Stimulated activated naive B cell treated with anti-CD40 and anti-IgM and Interleukin-4, amounts not matched to agents 10 μg/mL and 1 μg/mL and 100 μg/mL, for 72 hours (primary cell): ENCODE results near the gene HARS2.
"Not testable (repeated sequence)": the region's sequence is repeated elsewhere in the genome, so short reads cannot be mapped to it uniquely, and the experiment has no call there.

Experiments used
- ATAC-seq, 2 donors: fragments of 150-1000 bp; cut with Tn5 transposase; replicated peaks; 2 replicates each; pipeline ENCODE4 v1.10.0; 2021; ENCODE audit warnings: moderate library complexity in 1 of 2
- DNase-seq: peaks from one replicate; pipeline ENCODE4 v3.0.0; 2021
- H3K27ac Mint-ChIP-seq: one replicate; pipeline ENCODE4 v1.8.0; 2022; ENCODE audit warnings: mild to moderate bottlenecking, mixed read lengths
- H3K27me3 Mint-ChIP-seq, 2 donors: one replicate each; pipeline ENCODE4 v1.8.0; 2022; ENCODE audit warnings: mixed read lengths in 2 of 2
- H3K36me3 Mint-ChIP-seq, 2 donors: one replicate each; pipeline ENCODE4 v1.8.0; 2022; ENCODE audit warnings: mixed read lengths in 2 of 2, mild to moderate bottlenecking in 1 of 2
- H3K4me1 Mint-ChIP-seq, 2 donors: one replicate each; pipeline ENCODE4 v1.8.0; 2022; ENCODE audit warnings: mixed read lengths in 2 of 2, mild to moderate bottlenecking in 1 of 2
- H3K4me3 Mint-ChIP-seq, 2 donors: one replicate each; pipeline ENCODE4 v1.8.0; 2022; ENCODE audit warnings: mild to moderate bottlenecking in 2 of 2, mixed read lengths in 2 of 2, moderate library complexity in 1 of 2
- H3K9me3 Mint-ChIP-seq, 2 donors: one replicate each; pipeline ENCODE4 v1.8.0; 2022; ENCODE audit warnings: mixed read lengths in 2 of 2, mild to moderate bottlenecking in 1 of 2

Gene HARS2

GRCh38 chr5:140716238-140716637 is 25.0 kb downstream of the HARS2 start:
- not testable (repeated sequence) for H3K27ac Mint-ChIP-seq, H3K4me3 Mint-ChIP-seq, ATAC-seq, H3K27me3 Mint-ChIP-seq, DNase-seq, H3K9me3 Mint-ChIP-seq, H3K36me3 Mint-ChIP-seq
- peaks cover 4 to 16% of the 10 kb centered on the region in 2 donors for H3K4me1 Mint-ChIP-seq

GRCh38 chr5:140718266-140718592 is 27.0 kb downstream of the HARS2 start:
- no peak for ATAC-seq
- H3K4me3 Mint-ChIP-seq = no peak overlapping the region
- no peak for DNase-seq
- H3K36me3 Mint-ChIP-seq = no peaks in the 10 kb centered on the region
- no peak overlapping the region for H3K27ac Mint-ChIP-seq
- peaks cover 0 to 8% of the 10 kb centered on the region in 2 donors for H3K4me1 Mint-ChIP-seq
- H3K9me3 Mint-ChIP-seq = no peaks in the 10 kb centered on the region
- H3K27me3 Mint-ChIP-seq = peaks cover 0 to 18% of the 10 kb centered on the region in 2 donors

GRCh38 chr5:140720738-140721137 is 29.5 kb downstream of the HARS2 start:
- H3K27ac Mint-ChIP-seq = not testable (repeated sequence)
- peaks cover 7 to 40% of the 10 kb centered on the region in 2 donors for H3K27me3 Mint-ChIP-seq

GRCh38 chr5:140721395-140721794 is 30.1 kb downstream of the HARS2 start:
- ATAC-seq = not testable (repeated sequence)
- H3K4me1 Mint-ChIP-seq = peaks cover 3 to 17% of the 10 kb centered on the region in 2 donors

More at GRCh38 chr5:140720738-140721137, 29.5 kb downstream of the HARS2 start:
- not testable (repeated sequence) for ATAC-seq, H3K36me3 Mint-ChIP-seq, H3K4me3 Mint-ChIP-seq, H3K9me3 Mint-ChIP-seq, DNase-seq
- peaks cover 1 to 12% of the 10 kb centered on the region in 2 donors for H3K4me1 Mint-ChIP-seq

GRCh38 chr5:140725799-140726471 is 34.7 kb downstream of the HARS2 start:
- DNase-seq (peak; percentile 59), ATAC-seq (peak; percentile 89 to 95)
- no peaks in the 10 kb centered on the region for H3K9me3 Mint-ChIP-seq
- H3K4me1 Mint-ChIP-seq = peaks cover 3 to 9% of the 10 kb centered on the region in 2 donors
- H3K27me3 Mint-ChIP-seq = peaks cover 27 to 66% of the 10 kb centered on the region in 2 donors
- H3K27ac Mint-ChIP-seq = peak overlapping the region; percentile 96
- H3K4me3 Mint-ChIP-seq = peak overlapping the region; percentile 58 to 60
- H3K36me3 Mint-ChIP-seq = peaks cover 0 to 3% of the 10 kb centered on the region in 2 donors

More at GRCh38 chr5:140721395-140721794, 30.1 kb downstream of the HARS2 start:
- not testable (repeated sequence) for H3K36me3 Mint-ChIP-seq, H3K4me3 Mint-ChIP-seq, H3K9me3 Mint-ChIP-seq, DNase-seq, H3K27ac Mint-ChIP-seq
- peaks cover 11 to 47% of the 10 kb centered on the region in 2 donors for H3K27me3 Mint-ChIP-seq

- peaks cover 35 to 54% of the 10 kb centered on the region in 2 donors for H3K27me3 Mint-ChIP-seq
- DNase-seq = no peak
- no peaks in the 10 kb centered on the region for H3K36me3 Mint-ChIP-seq
- no peak overlapping the region for H3K4me3 Mint-ChIP-seq
- H3K4me1 Mint-ChIP-seq = no peaks in the 10 kb centered on the region
- H3K9me3 Mint-ChIP-seq = peaks cover 0 to 4% of the 10 kb centered on the region in 2 donors
- no peak overlapping the region for H3K27ac Mint-ChIP-seq
- no peak for ATAC-seq
Measured at GRCh38 chr5:140733098-140733497, 41.8 kb downstream of the HARS2 start.

GRCh38 chr5:140734354-140734753 is 43.1 kb downstream of the HARS2 start:
- no peak overlapping the region for H3K4me3 Mint-ChIP-seq
- H3K4me1 Mint-ChIP-seq = no peaks in the 10 kb centered on the region
- H3K36me3 Mint-ChIP-seq = no peaks in the 10 kb centered on the region
- no peak overlapping the region for H3K27ac Mint-ChIP-seq
- peaks cover 0 to 4% of the 10 kb centered on the region in 2 donors for H3K9me3 Mint-ChIP-seq
- DNase-seq = no peak
- no peak for ATAC-seq
- H3K27me3 Mint-ChIP-seq = peaks cover 30 to 48% of the 10 kb centered on the region in 2 donors

- Mint-ChIP-seq H3K27me3 (peaks cover 35 to 55% of the 10 kb centered on the region in 2 donors), H3K27ac (no peak overlapping the region), H3K4me3 (no peak overlapping the region), H3K4me1 (no peaks in the 10 kb centered on the region), H3K36me3 (no peaks in the 10 kb centered on the region), H3K9me3 (peaks cover 4 to 6% of the 10 kb centered on the region in 2 donors)
- no peak for ATAC-seq
- DNase-seq = no peak
Measured at GRCh38 chr5:140737486-140737885, 46.2 kb downstream of the HARS2 start.

GRCh38 chr5:140741967-140742366 is 50.7 kb downstream of the HARS2 start:
- ATAC-seq = no peak
- Mint-ChIP-seq H3K27ac (no peak overlapping the region), H3K4me3 (no peak overlapping the region), H3K4me1 (no peaks in the 10 kb centered on the region), H3K9me3 (peaks cover 11 to 14% of the 10 kb centered on the region in 2 donors), H3K27me3 (peaks cover 12 to 36% of the 10 kb centered on the region in 2 donors), H3K36me3 (no peaks in the 10 kb centered on the region)
- no peak for DNase-seq
